Measurements from ENCODE around the gene FLT3LG. TPM values are rescaled to one million over a fixed set of nuclear protein-coding genes. Genes with fewer than 3 reads are reported as not detected.
A peak's percentile ranks its signal among the peaks of the same experiment; 100 is the strongest.

Gene FLT3LG, protein sequence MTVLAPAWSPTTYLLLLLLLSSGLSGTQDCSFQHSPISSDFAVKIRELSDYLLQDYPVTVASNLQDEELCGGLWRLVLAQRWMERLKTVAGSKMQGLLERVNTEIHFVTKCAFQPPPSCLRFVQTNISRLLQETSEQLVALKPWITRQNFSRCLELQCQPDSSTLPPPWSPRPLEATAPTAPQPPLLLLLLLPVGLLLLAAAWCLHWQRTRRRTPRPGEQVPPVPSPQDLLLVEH
- 3.3 TPM for total RNA-seq

GRCh38 chr19:49473868-49474541 lies at the start of gene FLT3LG:
TSS of gene FLT3LG (plus strand) at chr19:49474215. CDS start at chr19:49474640, 425 bp downstream.
- peak; percentile 59 for ATAC-seq

GRCh38 chr19:49425178-49425577 lies 48.8 kb upstream of the FLT3LG start, which contains the start of gene GFY:
TSS of gene GFY (plus strand) at chr19:49425388. CDS start at chr19:49426431, 1,043 bp downstream.
- ATAC-seq = no peak

DNA sequence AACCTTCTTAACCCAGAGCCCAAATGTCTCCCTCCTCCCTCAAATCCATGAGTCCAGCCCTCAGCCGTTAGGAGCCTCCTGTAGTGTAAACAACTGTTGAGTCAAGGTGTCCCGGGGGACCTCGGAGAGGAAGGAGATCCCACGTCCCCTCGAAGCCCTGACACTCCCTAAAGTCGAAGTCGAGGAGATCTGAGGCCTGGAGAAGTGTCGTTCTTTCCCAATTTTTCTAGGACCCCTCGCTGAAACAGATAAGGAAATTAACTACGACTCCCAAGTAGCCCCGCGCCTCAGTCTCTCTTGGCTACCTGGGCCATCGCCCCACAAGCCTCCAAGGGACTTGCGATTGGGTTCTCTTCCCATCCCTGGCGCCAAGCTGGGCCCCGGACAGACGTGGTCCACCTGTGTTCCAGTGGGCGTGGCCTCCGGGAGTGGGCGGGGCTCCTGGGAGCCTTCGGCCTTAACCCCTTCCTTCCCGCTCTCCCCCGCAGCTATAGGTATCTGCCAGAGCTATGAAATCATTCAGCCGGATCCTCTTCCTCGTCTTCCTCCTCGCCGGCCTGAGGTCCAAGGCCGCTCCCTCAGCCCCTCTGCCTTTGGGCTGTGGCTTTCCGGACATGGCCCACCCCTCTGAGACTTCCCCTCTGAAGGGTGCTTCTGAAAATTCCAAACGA lies 48.0 kb upstream of the FLT3LG start:
- no peak for ATAC-seq

GRCh38 chr19:49427339-49427738 lies 46.7 kb upstream of the FLT3LG start:
- ATAC-seq = no peak

DNA sequence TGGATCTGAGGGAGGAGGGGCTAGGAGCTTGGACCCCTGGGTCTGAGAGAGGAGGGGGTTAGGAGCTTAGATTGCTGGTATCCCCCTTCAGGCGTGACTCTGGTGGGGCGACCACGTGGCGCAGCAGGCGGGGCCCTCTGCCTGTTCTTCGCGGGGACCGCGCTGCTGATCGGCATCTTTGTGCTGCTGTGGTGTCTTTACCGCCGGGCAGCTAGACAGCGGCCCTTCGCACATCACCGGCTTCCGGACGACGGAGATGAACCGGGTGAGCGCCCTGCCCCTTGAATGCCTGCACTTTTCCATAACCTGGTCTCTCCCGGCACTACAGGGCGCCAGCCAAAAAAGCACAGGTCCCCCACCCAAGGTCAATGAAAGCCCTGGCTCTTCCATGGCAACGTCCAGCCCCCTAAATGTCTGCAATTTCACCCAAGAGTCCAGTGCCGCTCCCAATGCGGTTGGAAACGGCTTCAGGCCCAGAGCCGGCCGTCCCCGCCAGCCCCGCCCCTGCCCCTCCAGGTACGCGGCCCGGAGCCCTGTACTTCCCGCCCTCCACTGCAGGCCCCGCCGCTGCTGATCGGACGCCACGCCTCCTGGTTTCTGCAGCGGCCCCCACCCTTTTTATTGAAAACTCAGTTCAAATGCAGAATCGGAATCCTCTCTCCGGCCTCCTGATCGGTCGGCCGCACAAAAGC lies 46.0 kb upstream of the FLT3LG start:
- no peak for ATAC-seq

DNA sequence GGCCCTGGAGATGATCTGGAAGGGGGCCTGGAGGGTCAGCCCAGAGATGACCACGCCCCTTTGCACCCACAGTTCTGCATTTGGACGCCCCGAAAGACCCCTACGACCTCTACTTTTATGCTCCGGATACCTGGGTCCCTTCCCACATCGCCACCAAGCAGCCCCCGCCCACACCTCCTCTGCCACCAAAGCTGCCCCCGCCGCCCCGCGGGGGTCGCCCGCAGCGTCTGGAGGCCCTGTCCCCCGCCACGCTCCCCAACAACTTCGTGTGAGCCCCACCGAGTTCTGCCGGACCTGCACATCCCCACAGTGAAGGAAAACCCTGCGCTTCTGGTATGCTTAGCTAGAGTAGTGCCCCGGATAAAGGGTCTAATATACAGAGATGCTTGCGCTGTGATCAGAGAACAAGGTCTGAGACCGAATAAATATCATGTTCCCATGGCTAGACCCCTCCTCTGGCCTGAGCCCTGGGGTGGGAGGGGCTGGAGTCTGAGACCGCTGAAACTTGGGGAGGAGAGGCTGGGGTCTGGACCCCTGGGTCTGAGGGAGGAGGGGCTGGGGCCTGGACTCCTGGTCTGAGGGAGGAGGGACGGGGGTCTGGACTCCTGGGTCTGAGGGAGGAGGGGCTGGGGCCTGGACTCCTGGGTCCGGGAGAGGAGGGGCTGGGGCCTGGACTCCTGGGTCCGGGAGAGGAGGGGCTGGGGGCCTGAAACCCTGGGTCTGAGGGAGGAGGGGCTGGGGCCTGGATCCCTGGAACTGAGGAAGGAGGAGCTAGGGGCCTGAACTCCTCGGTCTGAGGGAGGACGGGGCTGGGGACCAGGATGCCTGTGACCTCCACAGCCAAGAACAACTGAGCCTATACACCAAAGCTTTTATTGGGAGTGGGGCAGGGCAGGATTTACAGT lies 45.2 kb upstream of the FLT3LG start:
- no peak for ATAC-seq

DNA sequence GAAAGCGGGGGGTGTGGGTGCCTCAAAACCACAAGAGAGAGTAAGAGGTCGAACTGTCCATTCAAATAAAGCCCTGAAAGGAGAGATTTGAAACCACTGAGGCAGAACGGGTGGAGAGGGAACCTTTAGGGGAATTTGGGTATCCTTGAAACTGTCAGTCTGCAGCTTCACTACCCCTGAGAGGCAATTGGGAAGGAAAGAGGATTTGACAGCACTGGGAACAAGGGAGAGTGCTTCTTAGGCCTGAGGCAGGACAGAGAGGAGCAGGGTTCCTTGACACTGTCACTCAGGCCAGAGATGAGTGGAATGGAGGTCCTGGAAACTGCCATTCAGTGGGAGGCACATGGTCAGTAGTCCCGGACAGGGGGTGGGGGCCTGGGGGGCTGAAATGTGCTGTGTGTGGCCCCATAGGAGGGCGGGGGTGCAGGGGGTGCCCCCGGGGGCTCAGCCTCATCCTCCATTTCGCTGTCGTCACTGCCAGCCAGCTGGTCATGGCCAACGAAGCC lies 43.8 kb upstream of the FLT3LG start:
- ATAC-seq = no peak

DNA sequence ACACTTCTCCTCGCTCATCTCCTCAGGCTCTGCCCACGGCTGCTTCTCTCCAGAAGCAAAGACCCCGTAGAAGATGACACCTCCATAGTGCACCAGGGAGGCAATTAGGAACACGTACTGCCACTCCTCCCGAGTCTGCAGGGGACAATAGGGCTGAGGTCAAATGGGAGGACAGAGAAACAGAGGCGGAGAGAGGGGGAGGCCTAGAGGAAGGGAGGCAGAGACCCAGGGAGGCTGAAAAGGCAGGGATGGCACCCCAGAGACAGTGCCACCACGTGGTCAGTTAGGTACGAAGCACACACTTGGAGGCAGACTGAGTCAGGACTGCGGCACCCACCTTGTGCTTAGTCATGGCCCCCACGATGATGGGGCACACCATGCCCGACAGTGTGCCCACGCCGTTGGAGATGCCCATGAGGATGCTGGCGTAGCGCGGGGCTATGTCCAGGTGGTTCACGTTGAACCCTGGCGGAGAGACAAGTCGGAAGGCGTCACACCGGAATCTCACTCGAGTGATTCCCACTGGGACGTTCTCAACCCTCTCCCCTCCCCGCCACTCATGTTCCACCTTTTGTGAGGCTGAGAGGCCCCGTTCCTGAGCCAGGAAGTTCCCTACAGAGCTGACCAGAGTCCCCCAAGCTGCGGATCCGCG lies 43.2 kb upstream of the FLT3LG start:
- ATAC-seq = peak; percentile 6

DNA sequence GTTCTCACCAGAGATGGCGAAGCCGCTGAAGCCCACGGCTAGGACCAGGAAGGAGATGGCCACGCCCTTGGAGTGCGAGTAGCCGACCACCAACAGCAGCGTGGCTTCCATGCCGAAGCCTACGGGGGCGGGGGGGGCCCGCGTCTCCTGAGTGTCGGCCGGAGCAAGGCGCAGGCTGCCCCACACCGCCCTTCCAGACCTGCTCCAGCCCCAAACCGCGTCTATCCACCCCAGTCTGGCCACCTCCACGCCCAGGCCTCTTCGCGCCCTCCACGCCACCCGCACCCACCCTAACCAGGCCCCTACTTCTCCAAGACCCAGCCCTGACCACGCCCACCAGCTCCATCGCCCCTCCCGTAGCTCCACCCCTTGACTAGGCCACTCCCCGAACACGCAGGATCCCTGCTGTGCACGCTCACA lies 42.7 kb upstream of the FLT3LG start:
- no peak for ATAC-seq

- peak; percentile 68 for ATAC-seq
Observed at GRCh38 chr19:49432141-49433073, 41.6 kb upstream of the FLT3LG start.

- ATAC-seq = no peak
Observed at GRCh38 chr19:49433240-49433901, 40.6 kb upstream of the FLT3LG start.

DNA sequence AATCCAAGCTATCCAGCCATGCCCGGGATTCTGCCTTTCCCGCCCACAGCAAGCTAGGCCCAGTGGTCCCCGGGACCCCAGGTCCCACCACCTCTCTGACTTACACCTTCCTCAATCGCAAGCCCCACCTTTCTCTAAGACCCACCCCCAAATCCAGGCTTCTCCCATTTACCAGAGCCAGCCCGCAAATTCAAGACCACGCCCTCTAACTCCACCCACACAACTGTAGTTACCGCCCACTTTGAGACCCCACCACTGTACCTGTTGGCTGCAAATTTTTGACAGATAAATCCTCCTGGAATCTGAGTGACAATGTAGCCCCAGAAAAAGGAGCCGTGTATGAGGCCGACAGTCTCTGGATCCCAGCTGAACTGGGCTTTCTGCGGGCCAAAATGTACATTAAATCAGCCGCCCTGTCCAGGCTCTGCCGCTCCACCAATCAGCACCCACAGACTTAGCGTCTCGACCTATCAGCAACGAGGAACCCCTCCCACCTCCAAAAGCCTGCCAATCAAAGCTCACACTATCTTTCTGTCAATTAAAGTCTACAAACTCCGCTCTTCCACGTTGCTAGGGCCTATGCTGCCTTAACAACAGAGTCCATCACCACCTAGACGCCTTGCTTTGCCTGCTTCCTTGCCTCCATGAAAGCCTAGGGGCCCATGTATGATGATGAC lies 39.0 kb upstream of the FLT3LG start:
- ATAC-seq = no peak

- no peak for ATAC-seq
Observed at GRCh38 chr19:49435670-49436069, 38.3 kb upstream of the FLT3LG start.

GRCh38 chr19:49436381-49437017 lies 37.5 kb upstream of the FLT3LG start:
- no peak for ATAC-seq

GRCh38 chr19:49437231-49437630 lies 36.8 kb upstream of the FLT3LG start:
- no peak for ATAC-seq

DNA sequence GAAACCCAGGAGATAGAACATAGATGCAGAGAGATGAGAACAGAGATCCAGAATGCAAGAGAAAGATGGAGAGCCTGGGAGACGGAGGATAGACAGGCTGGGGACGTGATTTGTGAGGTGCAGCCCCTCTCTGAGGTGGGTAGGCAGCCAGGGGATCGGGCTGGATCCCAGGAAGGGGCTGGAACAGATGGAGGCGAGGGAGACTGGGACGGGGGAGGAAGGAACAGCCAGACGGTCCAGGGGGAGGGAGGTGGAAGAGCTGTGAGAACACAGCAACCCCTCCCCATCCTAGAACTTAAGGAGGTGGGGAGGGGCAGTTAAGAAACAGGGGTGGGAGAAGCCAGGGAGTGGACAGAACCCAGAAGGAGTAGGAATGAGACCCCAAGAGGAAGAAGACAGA lies 35.8 kb upstream of the FLT3LG start:
- ATAC-seq = no peak

GRCh38 chr19:49439836-49440235 lies 34.2 kb upstream of the FLT3LG start:
- no peak for ATAC-seq

- no peak for ATAC-seq
Observed at GRCh38 chr19:49440439-49441209, 33.4 kb upstream of the FLT3LG start.
